GM12878 (cell line): ENCODE measurements around the gene MLLT3.

ENCODE experiments used
- ATF7 ChIP-seq: fragments of 450-650 bp; IDR thresholded peaks from 2 replicates; pipeline ENCODE4 v1.6.1; 2016; ENCODE audit warnings: low read depth, mild to moderate bottlenecking
- CBX5 ChIP-seq: sonication (generic); IDR thresholded peaks from 2 replicates; pipeline ENCODE4 v1.6.1; 2016; ENCODE audit warnings: low read depth, moderate library complexity, mild to moderate bottlenecking, inconsistent platforms
- CHD1 ChIP-seq: IDR thresholded peaks from 2 replicates; pipeline ENCODE4 v1.6.1; 2012; ENCODE audit warnings: low read depth, low read length, improper control_type of control experiment
- MEF2B ChIP-seq: fragments of 450-650 bp; IDR thresholded peaks from 2 replicates; pipeline ENCODE4 v1.6.1; 2018; ENCODE audit warnings: mild to moderate bottlenecking, moderate library complexity; ENCODE audit not compliant: partially characterized antibody, poor library complexity, severe bottlenecking
- POLR2A ChIP-seq: IDR thresholded peaks from 2 replicates; pipeline ENCODE4 v1.6.1; 2011; ENCODE audit warnings: low read depth, mild to moderate bottlenecking, low read length
- POLR2AphosphoS2 ChIP-seq: IDR thresholded peaks from 2 replicates; pipeline ENCODE4 v1.6.1; 2011; ENCODE audit warnings: low read depth, mild to moderate bottlenecking, low read length, improper control_type of control experiment, moderate library complexity
- POLR2AphosphoS5 ChIP-seq: IDR thresholded peaks from 2 replicates; pipeline ENCODE4 v1.6.1; 2011; ENCODE audit warnings: mild to moderate bottlenecking, low read length, inconsistent platforms
- TAF1 ChIP-seq: IDR thresholded peaks from 2 replicates; pipeline ENCODE4 v1.6.1; 2011; ENCODE audit warnings: mild to moderate bottlenecking, low read depth, low read length, borderline replicate concordance
- TCF3 ChIP-seq: IDR thresholded peaks from 2 replicates; pipeline ENCODE4 v1.6.1; 2012; ENCODE audit warnings: low read depth, mild to moderate bottlenecking, low read length, borderline replicate concordance; ENCODE audit not compliant: insufficient read depth
- TCF7 ChIP-seq: IDR thresholded peaks from 2 replicates; pipeline ENCODE4 v1.6.1; 2014; ENCODE audit warnings: antibody characterized with exemption, borderline replicate concordance
- ZBTB11 ChIP-seq: fragments of 450-650 bp; formaldehyde crosslinking; IDR thresholded peaks from 2 replicates; pipeline ENCODE4 v1.5.0; 2022; ENCODE audit warnings: mild to moderate bottlenecking, missing genetic modification characterization
- TF ChIP-seq, protein P1 (sequence below): fragments of 450-650 bp; IDR thresholded peaks from 2 replicates; pipeline ENCODE4 v1.6.1; 2018; ENCODE audit warnings: mild to moderate bottlenecking, low read depth, moderate library complexity; ENCODE audit not compliant: partially characterized antibody
- TF ChIP-seq, protein P2 (sequence below), 3 experiments: IDR thresholded peaks in 2 of 3; conservative IDR thresholded peaks in 1 of 3; 2 replicates each; pipeline ENCODE4 v1.5.1; 2011; ENCODE audit warnings: low read depth in 3 of 3, low read length in 3 of 3, mild to moderate bottlenecking in 3 of 3, control low read depth in 2 of 3, moderate library complexity in 2 of 3, inconsistent platforms in 1 of 3, mixed read lengths in 1 of 3; ENCODE audit not compliant: control insufficient read depth in 2 of 3, insufficient read depth in 1 of 3; ENCODE audit errors: extremely low read depth in 1 of 3

DNA sequence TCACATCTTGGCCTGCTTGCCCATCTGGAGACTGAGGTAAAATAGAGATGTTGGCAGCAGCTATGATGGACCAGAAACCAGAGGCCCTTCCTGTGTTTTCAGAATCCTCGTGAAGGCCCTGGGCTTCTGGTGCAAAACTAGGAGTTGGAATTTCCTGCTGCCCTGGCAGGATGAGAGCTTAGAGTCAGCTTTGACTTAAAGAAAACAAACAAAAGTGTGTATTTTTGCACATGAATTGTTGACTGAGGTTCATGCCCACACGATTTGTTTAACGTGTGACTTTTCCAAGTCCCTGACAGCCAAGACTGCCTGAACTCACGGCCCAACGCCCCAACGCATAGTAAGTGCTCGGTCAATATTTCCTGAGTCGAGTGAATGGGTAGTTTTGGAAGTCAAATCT is 303.1 kb downstream of the MLLT3 start:
- TF ChIP-seq CBX5 (no peak), TCF7 (no peak), CHD1 (no peak), POLR2A (no peak), ATF7 (no peak), TCF3 (no peak), ZBTB11 (no peak), POLR2AphosphoS2 (no peak), TAF1 (no peak), POLR2AphosphoS5 (no peak), MEF2B (no peak)
- TF ChIP-seq, protein P1, sequence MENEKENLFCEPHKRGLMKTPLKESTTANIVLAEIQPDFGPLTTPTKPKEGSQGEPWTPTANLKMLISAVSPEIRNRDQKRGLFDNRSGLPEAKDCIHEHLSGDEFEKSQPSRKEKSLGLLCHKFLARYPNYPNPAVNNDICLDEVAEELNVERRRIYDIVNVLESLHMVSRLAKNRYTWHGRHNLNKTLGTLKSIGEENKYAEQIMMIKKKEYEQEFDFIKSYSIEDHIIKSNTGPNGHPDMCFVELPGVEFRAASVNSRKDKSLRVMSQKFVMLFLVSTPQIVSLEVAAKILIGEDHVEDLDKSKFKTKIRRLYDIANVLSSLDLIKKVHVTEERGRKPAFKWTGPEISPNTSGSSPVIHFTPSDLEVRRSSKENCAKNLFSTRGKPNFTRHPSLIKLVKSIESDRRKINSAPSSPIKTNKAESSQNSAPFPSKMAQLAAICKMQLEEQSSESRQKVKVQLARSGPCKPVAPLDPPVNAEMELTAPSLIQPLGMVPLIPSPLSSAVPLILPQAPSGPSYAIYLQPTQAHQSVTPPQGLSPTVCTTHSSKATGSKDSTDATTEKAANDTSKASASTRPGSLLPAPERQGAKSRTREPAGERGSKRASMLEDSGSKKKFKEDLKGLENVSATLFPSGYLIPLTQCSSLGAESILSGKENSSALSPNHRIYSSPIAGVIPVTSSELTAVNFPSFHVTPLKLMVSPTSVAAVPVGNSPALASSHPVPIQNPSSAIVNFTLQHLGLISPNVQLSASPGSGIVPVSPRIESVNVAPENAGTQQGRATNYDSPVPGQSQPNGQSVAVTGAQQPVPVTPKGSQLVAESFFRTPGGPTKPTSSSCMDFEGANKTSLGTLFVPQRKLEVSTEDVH: no peak
- TF ChIP-seq, protein P2, sequence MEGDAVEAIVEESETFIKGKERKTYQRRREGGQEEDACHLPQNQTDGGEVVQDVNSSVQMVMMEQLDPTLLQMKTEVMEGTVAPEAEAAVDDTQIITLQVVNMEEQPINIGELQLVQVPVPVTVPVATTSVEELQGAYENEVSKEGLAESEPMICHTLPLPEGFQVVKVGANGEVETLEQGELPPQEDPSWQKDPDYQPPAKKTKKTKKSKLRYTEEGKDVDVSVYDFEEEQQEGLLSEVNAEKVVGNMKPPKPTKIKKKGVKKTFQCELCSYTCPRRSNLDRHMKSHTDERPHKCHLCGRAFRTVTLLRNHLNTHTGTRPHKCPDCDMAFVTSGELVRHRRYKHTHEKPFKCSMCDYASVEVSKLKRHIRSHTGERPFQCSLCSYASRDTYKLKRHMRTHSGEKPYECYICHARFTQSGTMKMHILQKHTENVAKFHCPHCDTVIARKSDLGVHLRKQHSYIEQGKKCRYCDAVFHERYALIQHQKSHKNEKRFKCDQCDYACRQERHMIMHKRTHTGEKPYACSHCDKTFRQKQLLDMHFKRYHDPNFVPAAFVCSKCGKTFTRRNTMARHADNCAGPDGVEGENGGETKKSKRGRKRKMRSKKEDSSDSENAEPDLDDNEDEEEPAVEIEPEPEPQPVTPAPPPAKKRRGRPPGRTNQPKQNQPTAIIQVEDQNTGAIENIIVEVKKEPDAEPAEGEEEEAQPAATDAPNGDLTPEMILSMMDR (IDR thresholded peaks at IDR 0.05 in 2 of 3, conservative IDR thresholded peaks at IDR 0.05 in 1 of 3; ENCODE audit: control insufficient read depth in 2 of 3, extremely low read depth in 1 of 3, insufficient read depth in 1 of 3, low read depth in 3 of 3, low read length in 3 of 3): no peak
